ENCODE results near the gene HACD2.

GRCh38 chr3:123511726-123512125 lies 73.1 kb downstream of the HACD2 start:
- no peak for TF ChIP-seq DMBX1 (CRISPR knock-in tag; IDR thresholded peaks at IDR 0.05; ENCODE audit: borderline replicate concordance)
- TF ChIP-seq SNRNP70 (optimal IDR thresholded peaks at IDR 0.05; ENCODE audit: low read depth, low read length), result no peak
- no peak for TF ChIP-seq CTCF (IDR thresholded peaks at IDR 0.05 in 2 of 3, conservative IDR thresholded peaks at IDR 0.05 in 1 of 3; ENCODE audit: insufficient read depth in 2 of 3, low read depth in 1 of 3, low read length in 3 of 3)
- no peak for TF ChIP-seq SIN3A (IDR thresholded peaks at IDR 0.05; ENCODE audit: borderline replicate concordance in 2 of 2, control insufficient read depth in 1 of 2, low read depth in 2 of 2, low read length in 2 of 2)
- TF ChIP-seq FOXK2 (conservative IDR thresholded peaks at IDR 0.05 in 1 of 2, IDR thresholded peaks at IDR 0.05 in 1 of 2; ENCODE audit: low read depth in 2 of 2), result no peak
